Esophagus muscularis mucosa (tissue), 4 donors: ENCODE results near the gene NKAIN2. TPM values are rescaled to one million over a fixed set of nuclear protein-coding genes. Genes with fewer than 3 reads are reported as not detected.

Source experiments
- DNase-seq: peaks from one replicate; pipeline ENCODE4 v3.0.0-alpha.2; 2017; ENCODE audit errors: extremely low spot score
- H3K27ac ChIP-seq, 4 donors: fragments of 200-600 bp; sonication (generic); replicated peaks in 1 of 4; 1 replicate in 3 of 4; 2 replicates in 1 of 4; pipeline ENCODE4 v1.5.1; 2016 to 2019; ENCODE audit warnings: mild to moderate bottlenecking in 1 of 4
- H3K27me3 ChIP-seq, 4 donors: fragments of 200-600 bp; sonication (generic); one replicate each; pipeline versions ENCODE4 v1.5.1 to v1.6.0; 2016 to 2019
- H3K36me3 ChIP-seq, 4 donors: fragments of 200-600 bp; sonication (generic); one replicate each; pipeline ENCODE4 v1.5.1; 2016 to 2019
- H3K4me1 ChIP-seq, 4 donors: fragments of 200-600 bp; sonication (generic); one replicate each; pipeline ENCODE4 v1.5.1; 2016 to 2019
- H3K4me3 ChIP-seq, 4 donors: fragments of 200-600 bp; sonication (generic); 1 replicate in 2 of 4; 2 replicates in 2 of 4; pipeline ENCODE4 v1.5.1; 2016 to 2019; ENCODE audit warnings: mild to moderate bottlenecking in 4 of 4, moderate library complexity in 1 of 4
- H3K9me3 ChIP-seq, 4 donors: fragments of 200-600 bp; sonication (generic); 1 replicate in 3 of 4; 2 replicates in 1 of 4; pipeline ENCODE4 v1.5.1; 2016 to 2019
- CTCF ChIP-seq, 3 experiments: fragments of 200-600 bp in 2 of 3; fragments of 450-650 bp in 1 of 3; sonication (generic) in 2 of 3; IDR thresholded peaks; one replicate each; pipeline ENCODE4 v1.5.1; 2017 to 2019; ENCODE audit warnings: antibody characterized with exemption in 3 of 3, mild to moderate bottlenecking in 2 of 3, moderate library complexity in 1 of 3
- EP300 ChIP-seq: sonication (generic); formaldehyde crosslinking; IDR thresholded peaks from one replicate; pipeline ENCODE4 v1.6.1; 2017; ENCODE audit warnings: antibody characterized with exemption
- POLR2A ChIP-seq: fragments of 450-650 bp; IDR thresholded peaks from one replicate; pipeline ENCODE4 v1.6.1; 2017; ENCODE audit warnings: antibody characterized with exemption, moderate library complexity, mild to moderate bottlenecking, low read depth
- POLR2AphosphoS5 ChIP-seq, 2 donors: sonication (generic); formaldehyde crosslinking; IDR thresholded peaks; one replicate each; pipeline ENCODE4 v1.6.1; 2017; ENCODE audit warnings: antibody characterized with exemption in 2 of 2
- WGBS: methylation state at CpG from one replicate; pipeline ENCODE4 v1.1.5; 2018; 5-methylcytosine and 5-hydroxymethylcytosine counted together
- intact Hi-C: fragments of 100-400 bp; cut with DNase I; formaldehyde crosslinking; loops from one replicate; pipeline ENCODE4 v1.15.1; 2023
- total RNA-seq, 4 donors: library from RNA; depleted of rRNA; stranded (reverse); fragments of >200 nt; gene quantifications; one replicate each; pipeline versions ENCODE4 v1.1.0 to v1.2.1, GENCODE V29; 2016

Gene NKAIN2
- total RNA-seq, 4 donors from 2014 or later, result 0.11 to 0.66 (median 0.13) TPM; not detected in 1

GRCh38 chr6:124027392-124027791 lies 223.7 kb downstream of the NKAIN2 start:
- Histone ChIP-seq H3K4me3 (no peak overlapping the region), H3K4me1 (no peaks in the 10 kb centered on the region), H3K27ac (no peak overlapping the region), H3K9me3 (no peaks in the 10 kb centered on the region), H3K27me3 (no peaks in the 10 kb centered on the region), H3K36me3 (no peaks in the 10 kb centered on the region)
- TF ChIP-seq POLR2A (no peak), CTCF (IDR thresholded peaks at IDR 0.05) (no peak), EP300 (no peak), POLR2AphosphoS5 (IDR thresholded peaks at IDR 0.05) (no peak)
- intact Hi-C loops, result no loop called here
- no peak for DNase-seq
- WGBS, result 93% methylated on average over 7 of the region's 7 CpGs

- Histone ChIP-seq H3K27ac (no peak overlapping the region), H3K4me1 (no peaks in the 10 kb centered on the region), H3K4me3 (no peak overlapping the region), H3K27me3 (no peaks in the 10 kb centered on the region), H3K9me3 (no peaks in the 10 kb centered on the region), H3K36me3 (no peaks in the 10 kb centered on the region)
- no peak for DNase-seq
- WGBS, result 90% methylated on average over 2 of the region's 2 CpGs
- intact Hi-C loops, result no loop called here
- no peak for TF ChIP-seq POLR2AphosphoS5 (IDR thresholded peaks at IDR 0.05)
Observed at GRCh38 chr6:124028117-124028516, 224.5 kb downstream of the NKAIN2 start.

GRCh38 chr6:124029567-124029966 lies 225.9 kb downstream of the NKAIN2 start:
- Histone ChIP-seq H3K27ac (no peak overlapping the region), H3K4me3 (no peak overlapping the region), H3K27me3 (no peaks in the 10 kb centered on the region), H3K36me3 (no peaks in the 10 kb centered on the region), H3K4me1 (no peaks in the 10 kb centered on the region), H3K9me3 (no peaks in the 10 kb centered on the region)
- no peak for DNase-seq
- WGBS, result 92% methylated on average over 5 of the region's 5 CpGs
- TF ChIP-seq POLR2A, result no peak
- TF ChIP-seq POLR2AphosphoS5 (IDR thresholded peaks at IDR 0.05), result no peak
- no peak for TF ChIP-seq CTCF (IDR thresholded peaks at IDR 0.05)
- no peak for TF ChIP-seq EP300
- intact Hi-C loops, result no loop called here

GRCh38 chr6:124033501-124033900 lies 229.8 kb downstream of the NKAIN2 start:
- H3K36me3 ChIP-seq, result no peaks in the 10 kb centered on the region
- intact Hi-C loops, result no loop called here
- 85% methylated on average over 3 of the region's 3 CpGs for WGBS
- DNase-seq, result no peak
- peaks cover 0 to 3% (median 0%) of the 10 kb centered on the region in 4 donors for H3K4me1 ChIP-seq
- H3K9me3 ChIP-seq, result no peaks in the 10 kb centered on the region
- H3K27ac ChIP-seq, result no peak overlapping the region
- TF ChIP-seq POLR2AphosphoS5 (IDR thresholded peaks at IDR 0.05), result no peak
- TF ChIP-seq CTCF (IDR thresholded peaks at IDR 0.05), result no peak
- TF ChIP-seq POLR2A, result no peak
- TF ChIP-seq EP300, result no peak
- no peak overlapping the region for H3K4me3 ChIP-seq
- H3K27me3 ChIP-seq, result no peaks in the 10 kb centered on the region

- 27% methylated on average over 2 of the region's 2 CpGs for WGBS
Observed at GRCh38 chr6:124036384-124036783, 232.7 kb downstream of the NKAIN2 start.

More at GRCh38 chr6:124036384-124036783, 232.7 kb downstream of the NKAIN2 start:
- no peaks in the 10 kb centered on the region for H3K27me3 ChIP-seq
- no peaks in the 10 kb centered on the region for H3K36me3 ChIP-seq
- DNase-seq, result no peak
- H3K27ac ChIP-seq, result no peak overlapping the region
- no peak for TF ChIP-seq CTCF (IDR thresholded peaks at IDR 0.05)
- TF ChIP-seq POLR2AphosphoS5 (IDR thresholded peaks at IDR 0.05), result no peak
- H3K4me1 ChIP-seq, result peaks cover 0 to 3% (median 0%) of the 10 kb centered on the region in 4 donors
- no peaks in the 10 kb centered on the region for H3K9me3 ChIP-seq
- no peak overlapping the region for H3K4me3 ChIP-seq
- intact Hi-C loops, result no loop called here
